ENCODE measurements around the gene ACYP2.

Gene ACYP2

DNA sequence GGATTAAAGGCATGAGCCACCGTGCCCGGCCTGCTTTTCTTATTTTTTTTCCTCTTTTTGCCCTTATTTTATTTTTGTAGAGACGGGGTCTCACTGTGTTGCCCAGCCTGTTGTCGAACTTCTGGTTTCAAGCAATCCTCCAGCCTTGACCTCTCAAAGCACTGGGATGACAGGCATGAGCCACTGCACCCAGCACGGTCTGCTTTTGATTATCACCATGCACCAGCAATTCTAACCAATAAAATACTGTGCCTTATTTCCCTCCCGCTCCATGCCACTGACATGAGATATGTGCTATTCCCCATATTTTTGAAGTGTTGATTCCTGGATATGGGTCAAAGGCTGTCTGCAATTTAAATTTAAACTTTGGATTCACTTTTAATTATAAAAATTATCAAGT lies 42.9 kb downstream of the ACYP2 start:
- Mint-ChIP-seq H3K36me3 (peaks cover 3% of the 10 kb centered on the region), H3K4me3 (no peak overlapping the region), H3K27ac (no peak overlapping the region), H3K9me3 (peaks cover 3% of the 10 kb centered on the region), H3K4me1 (no peaks in the 10 kb centered on the region), H3K27me3 (no peaks in the 10 kb centered on the region)
- no peak for DNase-seq
- CTCF ChIA-PET: no interaction called here

DNA sequence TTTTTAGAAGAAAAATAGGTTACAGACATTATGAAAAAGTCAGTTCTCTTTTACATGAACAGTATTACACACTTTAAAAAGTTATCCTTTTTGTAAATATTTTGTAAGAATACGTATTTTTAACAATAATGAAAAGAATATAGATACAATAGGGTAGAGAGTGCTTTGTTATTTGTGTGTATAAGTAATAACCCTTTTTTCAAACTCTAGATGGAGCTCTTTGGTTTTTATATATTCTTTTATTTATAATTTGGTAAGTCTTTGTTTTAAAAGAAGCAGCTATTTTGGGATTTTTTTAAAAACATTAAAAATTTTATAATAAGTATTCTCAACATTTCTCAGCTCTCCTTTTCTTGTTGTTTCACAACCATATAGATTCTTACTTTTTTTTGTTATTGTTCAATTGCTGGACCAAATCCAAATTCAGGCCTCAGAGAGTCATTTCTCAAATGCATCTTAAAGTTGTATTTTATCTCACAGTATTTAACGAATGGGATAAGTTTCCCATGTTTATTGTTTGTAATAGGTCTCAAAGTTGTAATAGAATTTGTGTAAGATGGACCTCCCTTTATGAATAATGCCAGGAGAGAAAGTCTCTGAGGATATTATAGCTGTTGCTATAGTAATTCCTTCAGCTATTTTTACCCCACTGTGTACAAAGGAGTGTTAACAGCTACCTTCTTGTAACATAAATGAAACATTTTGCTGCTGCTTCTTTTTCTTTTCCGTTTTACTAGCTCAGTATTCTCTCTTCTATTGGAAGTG lies 46.4 kb downstream of the ACYP2 start:
- no peak overlapping the region for H3K27ac Mint-ChIP-seq
- no peaks in the 10 kb centered on the region for H3K36me3 Mint-ChIP-seq
- H3K27me3 Mint-ChIP-seq: no peaks in the 10 kb centered on the region
- no peaks in the 10 kb centered on the region for H3K9me3 Mint-ChIP-seq
- CTCF ChIA-PET: interaction anchor here (0.8 to 1.0 kb wide), 4 partner anchors 23 to 341 kb away, joined by 3 read pairs; no protein-coding TSS in a partner anchor
- no peak for DNase-seq
- H3K4me1 Mint-ChIP-seq: no peaks in the 10 kb centered on the region
- H3K4me3 Mint-ChIP-seq: no peak overlapping the region

DNA sequence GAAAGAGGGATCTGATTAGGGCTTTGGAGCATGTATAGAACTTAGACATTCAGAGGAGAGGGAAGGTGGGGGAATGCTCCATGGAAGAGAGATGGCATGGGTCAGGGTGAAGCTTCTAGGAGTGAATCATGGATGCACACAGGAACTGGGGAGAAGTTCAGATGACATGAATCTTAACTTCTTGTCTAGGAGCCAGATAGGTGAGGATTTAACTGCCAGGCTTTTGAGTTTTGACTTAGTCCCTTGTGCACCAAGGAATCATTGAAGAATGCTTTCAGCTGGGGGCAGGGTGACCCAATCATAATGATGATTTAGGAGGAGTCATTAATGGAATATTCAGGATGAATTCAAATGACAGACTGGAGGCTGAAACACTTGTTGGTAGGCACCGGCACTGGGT lies 48.7 kb downstream of the ACYP2 start:
- Mint-ChIP-seq H3K27me3 (no peaks in the 10 kb centered on the region), H3K36me3 (no peaks in the 10 kb centered on the region), H3K4me1 (no peaks in the 10 kb centered on the region), H3K27ac (no peak overlapping the region), H3K9me3 (no peaks in the 10 kb centered on the region), H3K4me3 (no peak overlapping the region)
- CTCF ChIA-PET: no interaction called here
- DNase-seq: no peak

DNA sequence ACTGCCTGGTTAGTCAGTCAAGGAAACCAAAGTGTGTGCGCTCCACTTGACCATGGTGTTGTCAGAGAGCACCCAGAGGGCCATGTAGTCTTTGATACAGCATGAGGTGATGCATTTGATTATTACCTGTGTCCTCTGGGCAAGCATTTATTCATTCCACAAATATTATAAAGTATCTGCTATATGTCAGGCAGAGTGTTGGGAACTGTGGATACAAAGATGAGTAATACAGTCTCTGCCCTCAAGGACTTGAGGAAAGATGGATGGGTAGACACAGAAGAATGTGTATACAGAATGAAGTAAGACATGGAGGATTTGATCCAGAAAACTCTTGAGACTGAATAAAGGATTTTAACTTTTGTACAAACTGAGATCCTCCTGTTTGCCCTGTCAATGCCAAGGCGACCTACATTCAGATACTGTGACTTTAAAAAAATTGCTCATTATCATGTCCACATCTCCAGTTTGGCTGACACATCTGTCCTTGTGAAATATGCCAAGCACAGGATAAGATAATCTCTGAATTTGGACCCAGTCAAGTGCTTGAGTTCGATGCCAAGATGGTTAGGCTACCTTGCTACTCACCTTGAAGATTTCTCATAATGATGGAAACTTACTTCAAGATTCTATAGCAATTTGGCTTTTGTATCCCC lies 50.8 kb downstream of the ACYP2 start:
- no peak overlapping the region for H3K4me3 Mint-ChIP-seq
- H3K36me3 Mint-ChIP-seq: no peaks in the 10 kb centered on the region
- CTCF ChIA-PET: no interaction called here

DNA sequence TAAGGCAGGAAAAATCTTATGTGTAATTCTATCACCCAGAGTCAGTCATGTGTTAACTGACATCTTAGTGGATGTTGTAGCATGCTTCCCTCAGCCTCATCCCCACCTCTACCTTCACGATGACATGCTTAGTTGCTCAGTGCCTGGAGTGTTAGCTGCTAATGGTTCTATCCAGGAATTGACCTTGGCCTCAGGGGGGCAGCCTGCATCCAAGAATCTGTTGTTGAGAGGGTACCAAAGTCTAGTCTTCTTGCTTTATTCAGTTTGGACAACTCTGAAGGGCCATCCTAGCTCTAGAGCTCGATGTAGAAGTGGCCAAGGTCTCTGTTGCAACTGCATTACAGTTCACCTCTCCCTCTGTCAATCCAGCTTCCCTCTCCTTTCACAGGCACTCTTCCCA lies 61.2 kb downstream of the ACYP2 start:
- H3K36me3 Mint-ChIP-seq: no peaks in the 10 kb centered on the region
- CTCF ChIA-PET: no interaction called here
- no peak for DNase-seq
- no peaks in the 10 kb centered on the region for H3K4me1 Mint-ChIP-seq
- H3K9me3 Mint-ChIP-seq: no peaks in the 10 kb centered on the region
- H3K27ac Mint-ChIP-seq: no peak overlapping the region
- H3K4me3 Mint-ChIP-seq: no peak overlapping the region
- H3K27me3 Mint-ChIP-seq: no peaks in the 10 kb centered on the region

More for the DNA sequence above, 50.8 kb downstream of the ACYP2 start:
- Mint-ChIP-seq H3K9me3 (no peaks in the 10 kb centered on the region), H3K27ac (no peak overlapping the region), H3K4me1 (no peaks in the 10 kb centered on the region), H3K27me3 (no peaks in the 10 kb centered on the region)
- DNase-seq: no peak

DNA sequence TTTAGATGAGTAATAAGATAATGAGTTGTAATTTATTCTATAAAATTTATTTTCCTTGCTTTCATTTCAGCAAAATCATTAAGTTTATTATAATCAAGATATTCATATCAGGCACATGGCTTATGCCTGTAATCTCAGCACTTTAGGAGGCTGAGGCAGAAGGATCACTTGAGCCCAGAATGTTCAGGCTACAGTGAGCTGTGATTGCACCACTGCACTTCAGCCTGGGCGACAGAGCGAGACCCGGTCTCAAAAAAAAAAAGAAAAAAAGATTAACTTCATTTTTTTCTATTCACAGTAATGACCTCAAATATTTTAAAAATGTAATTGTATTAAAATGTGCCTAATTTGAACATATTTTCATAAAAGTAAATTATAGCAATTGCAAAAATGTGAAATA lies 67.9 kb downstream of the ACYP2 start:
- no peaks in the 10 kb centered on the region for H3K36me3 Mint-ChIP-seq
- no peaks in the 10 kb centered on the region for H3K4me1 Mint-ChIP-seq
- no peaks in the 10 kb centered on the region for H3K9me3 Mint-ChIP-seq
- H3K27me3 Mint-ChIP-seq: no peaks in the 10 kb centered on the region
- CTCF ChIA-PET: no interaction called here
- no peak overlapping the region for H3K27ac Mint-ChIP-seq
- H3K4me3 Mint-ChIP-seq: no peak overlapping the region
- no peak for DNase-seq

DNA sequence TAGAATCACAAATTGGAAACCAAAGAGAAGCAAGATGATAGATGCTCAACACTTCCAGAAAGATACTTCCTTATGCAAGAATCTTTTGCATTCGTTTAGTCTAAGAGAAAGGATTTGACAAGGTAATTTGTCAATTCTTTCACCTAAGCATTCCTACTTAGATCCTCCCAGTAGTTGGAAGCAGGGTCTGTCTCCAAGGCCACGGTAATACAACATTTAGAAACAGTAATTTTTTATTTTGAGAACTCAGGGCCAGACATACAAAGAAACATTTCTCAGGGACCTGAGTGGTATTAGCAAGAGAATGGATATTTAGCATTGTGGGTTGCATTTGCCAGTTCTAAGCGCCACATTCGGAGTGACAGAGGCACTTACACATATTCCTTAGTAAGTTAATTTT lies 68.6 kb downstream of the ACYP2 start:
- H3K9me3 Mint-ChIP-seq: no peaks in the 10 kb centered on the region
- H3K27ac Mint-ChIP-seq: no peak overlapping the region
- H3K4me3 Mint-ChIP-seq: no peak overlapping the region
- no peaks in the 10 kb centered on the region for H3K27me3 Mint-ChIP-seq
- H3K4me1 Mint-ChIP-seq: no peaks in the 10 kb centered on the region
- CTCF ChIA-PET: no interaction called here
- DNase-seq: no peak
- H3K36me3 Mint-ChIP-seq: no peaks in the 10 kb centered on the region

DNA sequence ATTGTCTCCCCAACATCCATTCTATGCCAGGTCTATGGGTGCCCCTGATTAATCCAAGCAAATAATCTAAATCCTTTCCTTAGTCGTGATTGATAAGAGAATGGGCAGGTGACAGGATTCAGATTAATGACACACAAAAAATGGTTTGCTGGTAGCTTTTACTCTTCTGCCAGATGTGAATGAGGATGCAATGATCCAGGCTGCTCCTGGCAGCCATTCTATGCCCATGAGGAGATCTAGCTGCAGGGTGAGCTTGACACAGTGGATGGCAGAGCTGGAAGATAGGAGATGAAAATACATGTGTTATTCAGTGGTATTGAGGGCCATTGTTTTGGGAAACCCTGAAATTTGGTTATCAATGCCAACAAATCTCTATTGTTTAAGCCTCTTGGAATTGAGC lies 69.7 kb downstream of the ACYP2 start:
- DNase-seq: no peak
- H3K4me3 Mint-ChIP-seq: no peak overlapping the region
- no peaks in the 10 kb centered on the region for H3K27me3 Mint-ChIP-seq
- H3K36me3 Mint-ChIP-seq: no peaks in the 10 kb centered on the region
- no peak overlapping the region for H3K27ac Mint-ChIP-seq
- CTCF ChIA-PET: interaction anchor here (1.2 kb wide), 1 partner anchor 23 kb away, joined by 3 read pairs; no protein-coding TSS in a partner anchor
- H3K9me3 Mint-ChIP-seq: no peaks in the 10 kb centered on the region
- H3K4me1 Mint-ChIP-seq: no peaks in the 10 kb centered on the region

DNA sequence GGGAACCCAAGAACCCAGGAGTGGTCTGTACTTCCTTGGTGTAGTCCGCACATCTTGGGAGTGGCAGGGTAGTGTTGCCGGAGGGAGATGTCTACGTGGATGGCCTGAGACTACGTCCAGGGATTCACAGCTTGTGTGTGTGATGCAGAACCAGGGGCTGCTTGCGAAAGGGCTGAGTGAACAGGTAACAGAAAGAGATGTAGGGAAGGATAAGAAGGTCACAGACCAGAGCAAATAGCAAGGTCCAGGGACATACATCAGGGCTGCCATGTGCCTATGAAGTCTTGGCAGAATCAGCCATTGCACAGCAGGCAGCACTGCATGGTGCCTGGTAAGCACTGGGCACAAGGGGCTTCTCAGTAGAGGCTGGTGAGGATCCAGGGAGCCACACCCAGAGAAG lies 71.9 kb downstream of the ACYP2 start:
- Mint-ChIP-seq H3K36me3 (peaks cover 1% of the 10 kb centered on the region), H3K27me3 (no peaks in the 10 kb centered on the region), H3K9me3 (no peaks in the 10 kb centered on the region), H3K4me3 (no peak overlapping the region), H3K27ac (no peak overlapping the region), H3K4me1 (no peaks in the 10 kb centered on the region)
- no peak for DNase-seq
- CTCF ChIA-PET: no interaction called here

DNA sequence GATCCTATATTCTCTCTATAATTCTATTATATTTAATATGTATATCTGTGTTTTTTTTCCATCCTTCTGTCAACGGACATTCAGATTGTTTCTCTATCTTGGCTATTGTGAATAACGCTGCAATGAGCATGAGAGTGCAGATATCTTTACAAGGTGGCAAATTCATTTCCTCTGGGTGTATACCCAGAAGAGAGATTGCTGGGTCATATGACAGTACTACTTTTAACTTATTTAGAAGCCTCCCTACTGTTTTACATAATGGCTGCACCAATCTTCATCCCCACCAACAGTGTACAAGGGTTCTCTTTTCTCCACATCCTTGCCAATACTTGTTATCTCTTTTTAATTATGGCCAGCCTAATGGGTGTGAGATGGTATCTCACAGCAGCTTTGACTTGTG lies 74.1 kb downstream of the ACYP2 start:
- Mint-ChIP-seq H3K27me3 (no peaks in the 10 kb centered on the region), H3K27ac (no peak overlapping the region), H3K36me3 (peaks cover 1% of the 10 kb centered on the region), H3K4me1 (no peaks in the 10 kb centered on the region), H3K9me3 (no peaks in the 10 kb centered on the region), H3K4me3 (no peak overlapping the region)
- DNase-seq: no peak
- CTCF ChIA-PET: no interaction called here

DNA sequence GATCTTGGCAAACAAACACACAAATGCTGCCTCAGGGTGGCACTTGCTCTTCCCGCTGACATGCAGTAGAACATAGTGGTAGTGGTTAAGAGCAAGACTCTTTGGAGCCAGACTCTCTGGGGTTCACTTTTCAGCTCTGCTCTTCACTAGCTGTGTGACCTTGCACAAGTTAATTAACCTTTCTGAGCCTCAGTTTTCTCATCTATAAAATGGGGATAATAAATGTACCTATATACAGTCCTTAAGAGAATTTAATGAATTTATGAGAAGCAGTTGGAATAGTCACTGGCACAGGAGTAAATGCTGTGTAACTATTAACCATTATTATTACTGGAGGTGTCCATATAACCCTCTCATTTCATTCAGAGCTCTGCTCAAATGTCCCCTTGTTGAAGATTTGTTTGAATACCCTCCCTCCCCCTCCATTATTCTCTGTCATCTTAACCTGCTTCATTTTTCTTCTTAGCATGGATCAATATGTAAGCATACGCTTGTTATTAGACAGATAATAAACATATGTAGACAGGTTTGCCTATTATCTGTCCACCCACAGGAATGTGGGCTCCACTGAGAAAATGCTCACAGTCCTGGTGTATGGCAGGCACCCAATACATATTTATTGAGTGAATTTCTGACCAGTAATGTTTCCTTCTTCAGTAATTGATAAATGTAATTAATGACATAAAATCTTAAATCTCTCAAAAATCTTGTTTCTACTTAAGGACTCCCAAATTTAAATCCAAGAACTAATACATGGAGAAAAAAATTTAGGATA lies 76.1 kb downstream of the ACYP2 start:
- H3K4me3 Mint-ChIP-seq: no peak overlapping the region
- H3K27me3 Mint-ChIP-seq: no peaks in the 10 kb centered on the region
- no peaks in the 10 kb centered on the region for H3K4me1 Mint-ChIP-seq
- no peak overlapping the region for H3K27ac Mint-ChIP-seq
- DNase-seq: no peak
- CTCF ChIA-PET: no interaction called here
- H3K9me3 Mint-ChIP-seq: no peaks in the 10 kb centered on the region
- H3K36me3 Mint-ChIP-seq: peaks cover 1% of the 10 kb centered on the region

DNA sequence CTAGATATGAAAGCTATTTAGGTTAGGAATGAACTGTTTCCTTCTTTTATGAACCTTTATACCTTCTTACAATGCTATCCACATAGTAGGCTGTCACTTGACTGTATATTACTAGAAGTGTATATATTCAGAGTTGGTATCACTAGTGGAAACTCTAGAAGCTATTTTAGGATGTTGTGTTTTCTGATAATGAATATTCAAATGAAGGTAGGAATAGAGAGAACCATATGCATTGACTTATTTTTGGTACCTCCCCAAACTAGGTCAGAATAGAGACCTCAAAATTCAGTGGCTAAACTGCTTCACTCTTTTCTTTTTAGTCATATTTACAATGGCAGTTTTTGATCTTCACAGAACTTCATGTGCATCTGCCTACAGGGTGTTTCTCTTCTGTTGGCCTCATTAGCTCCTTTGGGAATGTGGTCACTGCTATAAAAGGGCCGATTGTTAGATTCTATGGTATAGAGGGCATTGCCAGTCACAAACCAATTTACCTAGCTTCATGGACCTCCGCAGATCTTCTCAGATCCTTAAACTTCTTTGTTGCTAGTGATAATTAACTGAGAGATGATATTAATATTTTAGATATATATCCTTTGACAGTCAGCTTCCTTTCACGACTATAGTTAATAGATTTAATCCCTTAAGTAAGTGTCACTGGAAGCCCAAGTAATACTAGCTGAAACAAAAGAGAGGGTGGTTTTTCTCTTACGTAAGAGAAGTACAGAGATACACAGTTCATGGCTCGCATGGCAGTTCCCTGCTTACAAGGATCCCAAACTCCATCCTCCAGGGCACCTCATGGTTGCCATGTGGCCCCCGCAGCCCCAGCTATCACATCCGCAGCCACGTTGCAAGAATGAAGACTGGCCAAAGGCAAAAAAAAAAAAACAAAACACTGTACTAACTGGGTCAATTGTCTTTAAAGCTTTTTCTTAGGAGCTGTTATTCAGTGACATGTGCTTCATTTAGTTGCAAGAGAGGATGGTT lies 79.6 kb downstream of the ACYP2 start:
- Mint-ChIP-seq H3K4me1 (no peaks in the 10 kb centered on the region), H3K4me3 (no peak overlapping the region), H3K36me3 (peaks cover 1% of the 10 kb centered on the region), H3K27me3 (no peaks in the 10 kb centered on the region), H3K9me3 (no peaks in the 10 kb centered on the region), H3K27ac (no peak overlapping the region)
- CTCF ChIA-PET: interaction anchor here (1.2 kb wide), 1 partner anchor 17 kb away, joined by 4 read pairs; no protein-coding TSS in a partner anchor
- no peak for DNase-seq

DNA sequence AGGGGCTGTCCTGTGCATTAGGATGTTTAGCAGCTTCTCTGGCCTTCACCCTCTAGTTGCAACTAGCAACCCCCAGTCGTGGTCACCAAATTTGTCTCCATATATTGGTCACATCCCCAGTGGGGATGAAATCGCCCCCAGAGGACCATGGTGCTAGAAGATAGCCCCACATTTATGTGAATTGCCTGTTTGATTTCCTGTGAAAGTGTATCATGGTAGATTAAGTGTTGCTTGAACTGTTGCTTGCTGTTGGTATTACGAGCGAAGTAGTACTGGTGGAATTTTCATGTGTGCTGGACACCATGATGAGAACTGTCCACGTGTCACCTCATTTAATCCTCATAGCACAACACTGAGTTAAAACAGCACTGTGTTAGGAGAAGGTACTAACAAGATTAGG lies 81.2 kb downstream of the ACYP2 start:
- no peak for DNase-seq
- Mint-ChIP-seq H3K27ac (no peak overlapping the region), H3K4me1 (no peaks in the 10 kb centered on the region), H3K9me3 (no peaks in the 10 kb centered on the region), H3K4me3 (no peak overlapping the region), H3K27me3 (no peaks in the 10 kb centered on the region), H3K36me3 (no peaks in the 10 kb centered on the region)
- CTCF ChIA-PET: no interaction called here

DNA sequence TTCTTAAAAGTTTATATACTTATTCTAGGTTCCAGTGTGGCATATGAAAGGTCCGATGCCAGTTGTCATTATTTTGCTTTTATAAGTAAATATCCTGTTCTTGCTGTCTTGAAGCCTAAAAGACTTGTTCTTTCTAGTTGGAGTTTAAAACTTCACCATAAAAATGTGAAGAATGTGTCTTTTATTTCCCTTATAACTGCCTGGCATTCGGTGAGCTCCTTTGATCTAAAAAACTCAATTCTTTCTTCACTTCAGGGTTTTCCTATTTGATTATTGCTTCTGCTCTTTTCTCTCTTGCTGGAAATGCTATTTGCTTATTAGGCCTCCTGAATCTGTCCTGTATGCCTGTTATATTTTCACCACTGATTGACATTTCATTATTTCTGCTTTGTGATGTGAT lies 89.1 kb downstream of the ACYP2 start:
- no peak overlapping the region for H3K27ac Mint-ChIP-seq
- no peaks in the 10 kb centered on the region for H3K9me3 Mint-ChIP-seq
- no peaks in the 10 kb centered on the region for H3K27me3 Mint-ChIP-seq
- no peaks in the 10 kb centered on the region for H3K4me1 Mint-ChIP-seq
- no peak overlapping the region for H3K4me3 Mint-ChIP-seq
- H3K36me3 Mint-ChIP-seq: no peaks in the 10 kb centered on the region
- CTCF ChIA-PET: no interaction called here
- no peak for DNase-seq

All from activated naive CD4-positive, alpha-beta T cell treated with anti-CD3 and anti-CD28 coated beads, Interleukin-2, amount 10 ng/mL, durations not matched to agents 7 days and 5 days (primary cell).